Heart left ventricle (tissue), 16 donors: ENCODE data around the gene SUMF1. TPM values are rescaled to one million over a fixed set of nuclear protein-coding genes. Genes with fewer than 3 reads are reported as not detected.

Experiments used
- ATAC-seq, 4 donors: fragments of 200-7000 bp; cut with Tn5 transposase; one replicate each; pipeline ENCODE4 v1.9.1; 2020 to 2022; ENCODE audit warnings: moderate library complexity in 4 of 4, mild to moderate bottlenecking in 3 of 4, moderate number of reproducible peaks in 1 of 4
- DNase-seq, 5 donors: peaks; one replicate each; pipeline ENCODE4 v3.0.0-alpha.2; 2020
- H3K27ac ChIP-seq, 12 donors: fragments of 200-600 bp; sonication (generic) in 4 of 12; one replicate each; pipeline versions ENCODE4 v1.5.0 to v1.8.0; 2016 to 2022; ENCODE audit warnings: mild to moderate bottlenecking in 2 of 12
- H3K27me3 ChIP-seq, 9 donors: fragments of 200-600 bp; sonication (generic) in 2 of 9; one replicate each; pipeline versions ENCODE4 v1.5.1 to v1.8.0; 2016 to 2022; ENCODE audit warnings: mild to moderate bottlenecking in 3 of 9
- H3K36me3 ChIP-seq, 9 donors: fragments of 200-600 bp; sonication (generic) in 2 of 9; one replicate each; pipeline versions ENCODE4 v1.5.0 to v1.8.0; 2018 to 2022; ENCODE audit warnings: mild to moderate bottlenecking in 2 of 9
- H3K4me1 ChIP-seq, 12 donors: fragments of 200-600 bp; sonication (generic) in 4 of 12; one replicate each; pipeline versions ENCODE4 v1.5.0 to v1.8.0; 2016 to 2022; ENCODE audit warnings: mild to moderate bottlenecking in 3 of 12
- H3K4me3 ChIP-seq, 12 donors: fragments of 200-600 bp; sonication (generic) in 4 of 12; one replicate each; pipeline versions ENCODE4 v1.5.0 to v1.8.0; 2017 to 2022; ENCODE audit warnings: mild to moderate bottlenecking in 9 of 12, moderate library complexity in 4 of 12
- H3K9me3 ChIP-seq, 12 donors: fragments of 200-600 bp; sonication (generic) in 4 of 12; one replicate each; pipeline versions ENCODE4 v1.5.0 to v1.8.0; 2016 to 2022; ENCODE audit warnings: mild to moderate bottlenecking in 1 of 12
- CTCF ChIP-seq, 12 donors: fragments of 200-600 bp; sonication (generic) in 4 of 12; IDR thresholded peaks; one replicate each; pipeline versions ENCODE4 v1.5.0 to v1.8.0; 2018 to 2022; ENCODE audit warnings: antibody characterized with exemption in 12 of 12, mild to moderate bottlenecking in 5 of 12
- POLR2A ChIP-seq, 2 donors: fragments of 450-650 bp; IDR thresholded peaks; one replicate each; pipeline ENCODE4 v1.6.1; 2017; ENCODE audit warnings: antibody characterized with exemption in 2 of 2, mild to moderate bottlenecking in 2 of 2, moderate library complexity in 2 of 2
- WGBS, 4 donors: extraction: QIAGEN DNeasy Blood & Tissue Kit in 2 of 4; methylation state at CpG; one replicate each; pipeline versions ENCODE4 v1.1.5 to v1.1.7; 2013 to 2018; 5-methylcytosine and 5-hydroxymethylcytosine counted together
- intact Hi-C, 10 donors: fragments of 100-400 bp; cut with DNase I; formaldehyde crosslinking; loops; one replicate each; pipeline versions ENCODE4 v1.11.1 to v1.14.2; 2022
- polyA plus RNA-seq, 2 donors: library from polyadenylated mRNA; stranded (reverse); fragments of 200-250 nt; gene quantifications; one replicate each; pipeline ENCODE4 v1.2.3, GENCODE V29; 2013
- total RNA-seq, 9 donors: library from RNA; depleted of rRNA in 2 of 9; stranded (reverse); fragments of >200 nt in 2 of 9; fragmentation: NEBNext Ultra II Directional in 3 of 9; extraction: Animal tissue kit (Norgen Biotek cat#: 25700) in 3 of 9; gene quantifications; one replicate each; pipeline versions ENCODE4 v1.1.0 to v1.2.4, GENCODE V29; 2016 to 2023
- donor health status: ischemic (EF 13 %, LVEDD 7.1; RV severe dilation, severe dysfunction).
- donor health status: healthy with polysubstance abuse.
- donor health status: DM: no; HTN: yes; CAD: no.
- donor health status: DM: no; HTN: no; CAD: no.
- donor health status: ischemic (EF 25% LVEDD 6.9; RV normal size, moderate dysfunction).
- donor health status: ischemic (EF 25% LVEDD 5.7; RV mildly dilated, moderate dysfunction).
- donor health status: healthy.
- donor health status: DM: yes; HTN: yes; CAD: no.
- donor health status: ischemic (EF 35%, LVEDD 5.7; RV mildly dilated, moderate dysfunction).
- donor health status: nonischemic (EF 11% LVEDD 7.7; RV severe dilation, severe dysfunction).
- donor health status: DM: yes; HTN: yes; CAD: no.
- donor health status: PGD.
- donor health status: ischemic (EF 29% LVEDD 5.4; RV normal size, mild dysfunction).
- donor health status: nonischemic (EF 23%, LVEDD 6.1; RV moderate dilation, normal function).

Gene SUMF1
- total and polyA plus RNA-seq, 11 donors, result 3.9 to 21.1 (median 11.2) TPM

GRCh38 chr3:4411236-4411635 is 55.8 kb downstream of the SUMF1 start:
- DNase-seq (no peak), ATAC-seq (no peak)
- H3K9me3 ChIP-seq, result no peaks in the 10 kb centered on the region
- H3K4me3 ChIP-seq, result no peak overlapping the region
- H3K27ac ChIP-seq, result no peak overlapping the region
- peaks cover 0 to 56% (median 14%) of the 10 kb centered on the region in 9 donors for H3K36me3 ChIP-seq
- WGBS, 4 donors, result 94 to 100% (median 97%) methylated on average over 1 of the region's 1 CpG
- no peaks in the 10 kb centered on the region for H3K27me3 ChIP-seq
- TF ChIP-seq CTCF (IDR thresholded peaks at IDR 0.05), result no peak
- TF ChIP-seq POLR2A (IDR thresholded peaks at IDR 0.05), result no peak
- peaks cover 0 to 6% (median 0%) of the 10 kb centered on the region in 12 donors for H3K4me1 ChIP-seq
- intact Hi-C loops, result no loop called here

DNA sequence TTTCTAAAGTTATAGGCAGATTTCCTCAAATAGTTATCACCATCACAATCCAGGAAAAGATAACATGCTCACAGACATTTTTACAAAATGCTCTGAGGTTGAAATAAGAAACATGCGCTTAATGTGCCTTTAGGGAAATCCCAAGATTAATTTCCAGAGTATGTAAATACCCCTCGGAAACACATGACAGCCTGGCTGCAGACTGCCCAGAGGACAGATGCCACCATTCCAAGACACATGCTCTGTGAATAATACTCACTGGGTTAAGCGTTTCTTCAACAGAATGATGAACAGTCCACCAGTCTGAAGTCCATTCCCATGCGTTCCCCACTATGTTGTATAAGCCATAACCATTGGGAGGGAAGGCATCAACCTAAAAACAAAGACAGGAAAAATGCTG is 56.5 kb downstream of the SUMF1 start:
- H3K36me3 ChIP-seq, result peaks cover 0 to 50% (median 14%) of the 10 kb centered on the region in 9 donors
- H3K27ac ChIP-seq, result no peak overlapping the region
- no peaks in the 10 kb centered on the region for H3K27me3 ChIP-seq
- 87 to 93% (median 92%) methylated on average over 4 of the region's 4 CpGs for WGBS, 4 donors
- ATAC-seq (no peak), DNase-seq (no peak)
- H3K4me3 ChIP-seq, result no peak overlapping the region
- no peak for TF ChIP-seq CTCF (IDR thresholded peaks at IDR 0.05)
- no peak for TF ChIP-seq POLR2A (IDR thresholded peaks at IDR 0.05)
- peaks cover 0 to 6% (median 0%) of the 10 kb centered on the region in 12 donors for H3K4me1 ChIP-seq
- intact Hi-C loops, result no loop called here
- no peaks in the 10 kb centered on the region for H3K9me3 ChIP-seq

DNA sequence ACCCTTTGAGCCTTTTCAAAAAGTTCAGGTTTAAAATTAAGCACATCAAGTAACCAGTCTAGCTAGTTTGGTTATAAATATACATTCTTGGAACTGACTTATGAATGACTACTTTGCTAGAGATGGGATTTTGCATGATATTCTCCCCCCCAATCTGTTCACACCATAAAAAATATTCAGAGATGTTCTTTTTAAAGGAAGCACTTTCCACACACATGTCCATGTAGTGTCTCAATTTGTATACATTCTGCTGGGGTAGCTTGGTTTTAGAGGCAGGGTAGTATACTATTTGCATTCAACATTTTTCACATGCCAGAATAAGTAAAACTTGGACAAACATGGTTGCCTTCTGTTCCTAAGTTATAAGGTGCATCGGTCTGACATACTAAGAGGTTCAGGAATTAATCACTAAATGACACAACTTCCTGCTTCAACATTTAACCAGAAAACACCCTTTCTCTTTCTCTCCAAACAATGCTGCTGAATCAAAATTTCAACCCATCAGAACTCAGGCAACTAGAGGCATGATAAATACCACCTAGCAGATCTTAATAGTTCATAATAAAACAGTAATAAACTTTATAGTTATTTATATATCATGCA is 57.0 kb downstream of the SUMF1 start:
- 45 to 65% (median 53%) methylated on average over 1 of the region's 1 CpG for WGBS, 4 donors
- H3K27ac ChIP-seq, result no peak overlapping the region
- H3K27me3 ChIP-seq, result no peaks in the 10 kb centered on the region
- no peak overlapping the region for H3K4me3 ChIP-seq
- no peaks in the 10 kb centered on the region for H3K9me3 ChIP-seq
- H3K36me3 ChIP-seq, result peaks cover 0 to 50% (median 14%) of the 10 kb centered on the region in 9 donors
- DNase-seq (no peak), ATAC-seq (no peak)
- intact Hi-C loops, result no loop called here
- H3K4me1 ChIP-seq, result peaks cover 0 to 6% (median 0%) of the 10 kb centered on the region in 12 donors
- no peak for TF ChIP-seq POLR2A (IDR thresholded peaks at IDR 0.05)
- no peak for TF ChIP-seq CTCF (IDR thresholded peaks at IDR 0.05)

DNA sequence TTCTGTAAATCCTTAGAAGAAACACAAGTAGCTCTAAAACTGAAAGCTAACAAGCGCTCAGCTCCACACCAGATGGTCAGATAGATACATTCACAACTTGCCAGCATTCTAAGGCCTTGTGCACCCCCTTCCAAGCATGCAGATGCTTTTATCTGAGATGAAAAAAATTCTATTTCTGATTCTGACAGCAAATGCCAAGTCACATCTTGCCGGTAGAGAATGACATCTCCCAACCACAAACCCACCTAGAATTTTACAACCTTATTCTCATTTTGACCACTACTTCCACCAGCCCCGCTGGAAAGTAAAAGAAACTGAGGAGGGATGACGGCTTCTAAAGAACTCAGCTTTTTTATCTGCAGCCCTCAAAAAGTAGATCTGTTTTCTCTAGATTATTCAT is 57.7 kb downstream of the SUMF1 start:
- H3K9me3 ChIP-seq, result no peaks in the 10 kb centered on the region
- 81 to 84% (median 82%) methylated on average over 4 of the region's 4 CpGs for WGBS, 4 donors
- intact Hi-C loops, result no loop called here
- H3K4me3 ChIP-seq, result no peak overlapping the region
- no peaks in the 10 kb centered on the region for H3K27me3 ChIP-seq
- H3K36me3 ChIP-seq, result peaks cover 0 to 51% (median 14%) of the 10 kb centered on the region in 9 donors
- no peak for DNase-seq
- H3K27ac ChIP-seq, result no peak overlapping the region
- TF ChIP-seq CTCF (IDR thresholded peaks at IDR 0.05), result no peak
- TF ChIP-seq POLR2A (IDR thresholded peaks at IDR 0.05), result no peak
- H3K4me1 ChIP-seq, result peaks cover 0 to 6% (median 0%) of the 10 kb centered on the region in 12 donors
- no peak for ATAC-seq
